22Rv1 (cell line): ENCODE results near the gene SPATA6L.

Source experiments
- H3K27ac ChIP-seq: fragments of 450-650 bp; 2 replicates; pipeline ENCODE4 v1.5.1; 2017
- ZFX ChIP-seq: fragments of 450-650 bp; IDR thresholded peaks from 2 replicates; pipeline ENCODE4 v1.6.1; 2017; ENCODE audit warnings: antibody characterized with exemption, borderline replicate concordance
- TF ChIP-seq, protein P1 (sequence below): fragments of 450-650 bp; IDR thresholded peaks from 2 replicates; pipeline ENCODE4 v1.5.1; 2017; ENCODE audit warnings: mild to moderate bottlenecking

Gene SPATA6L

DNA sequence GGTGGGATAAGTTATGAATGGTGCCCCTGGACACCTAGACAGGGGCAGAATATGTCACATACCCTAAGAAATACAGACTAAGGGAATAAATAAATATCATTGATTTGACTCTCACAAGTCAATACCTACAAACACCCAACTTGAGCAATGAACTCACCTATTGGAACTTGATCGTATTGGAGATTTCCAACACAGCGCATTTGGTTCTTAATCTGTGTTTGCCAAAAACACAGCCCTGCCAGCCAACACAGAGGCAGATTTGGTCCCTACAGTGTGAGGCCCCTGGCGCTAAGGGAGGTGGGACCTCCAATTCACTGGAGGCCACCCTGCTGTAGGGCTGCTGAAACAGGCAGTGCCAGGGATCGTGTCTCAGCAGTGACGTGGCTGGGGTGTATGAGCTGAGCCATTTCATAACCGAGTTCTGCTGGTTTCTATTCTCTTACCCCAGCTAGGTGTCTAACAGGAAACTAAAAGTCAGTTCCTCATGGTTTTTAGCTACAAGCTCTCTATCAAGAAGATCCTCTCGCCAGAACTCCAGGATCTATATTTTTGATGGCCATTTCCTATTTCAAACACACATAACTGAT is 91.5 kb downstream of the SPATA6L start:
- H3K27ac ChIP-seq, result no peak overlapping the region
- TF ChIP-seq, protein P1, sequence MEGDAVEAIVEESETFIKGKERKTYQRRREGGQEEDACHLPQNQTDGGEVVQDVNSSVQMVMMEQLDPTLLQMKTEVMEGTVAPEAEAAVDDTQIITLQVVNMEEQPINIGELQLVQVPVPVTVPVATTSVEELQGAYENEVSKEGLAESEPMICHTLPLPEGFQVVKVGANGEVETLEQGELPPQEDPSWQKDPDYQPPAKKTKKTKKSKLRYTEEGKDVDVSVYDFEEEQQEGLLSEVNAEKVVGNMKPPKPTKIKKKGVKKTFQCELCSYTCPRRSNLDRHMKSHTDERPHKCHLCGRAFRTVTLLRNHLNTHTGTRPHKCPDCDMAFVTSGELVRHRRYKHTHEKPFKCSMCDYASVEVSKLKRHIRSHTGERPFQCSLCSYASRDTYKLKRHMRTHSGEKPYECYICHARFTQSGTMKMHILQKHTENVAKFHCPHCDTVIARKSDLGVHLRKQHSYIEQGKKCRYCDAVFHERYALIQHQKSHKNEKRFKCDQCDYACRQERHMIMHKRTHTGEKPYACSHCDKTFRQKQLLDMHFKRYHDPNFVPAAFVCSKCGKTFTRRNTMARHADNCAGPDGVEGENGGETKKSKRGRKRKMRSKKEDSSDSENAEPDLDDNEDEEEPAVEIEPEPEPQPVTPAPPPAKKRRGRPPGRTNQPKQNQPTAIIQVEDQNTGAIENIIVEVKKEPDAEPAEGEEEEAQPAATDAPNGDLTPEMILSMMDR, result no peak
- no peak for TF ChIP-seq ZFX

- no peak overlapping the region for H3K27ac ChIP-seq
Measured at GRCh38 chr9:4573634-4574389, 92.5 kb downstream of the SPATA6L start.

GRCh38 chr9:4573176-4573575 is 93.1 kb downstream of the SPATA6L start:
- no peak overlapping the region for H3K27ac ChIP-seq
- TF ChIP-seq, protein P1, result no peak
- TF ChIP-seq ZFX, result no peak

More at GRCh38 chr9:4573634-4574389, 92.5 kb downstream of the SPATA6L start:
- TF ChIP-seq ZFX, result no peak
- TF ChIP-seq, protein P1, result no peak

GRCh38 chr9:4572184-4572826 is 94.0 kb downstream of the SPATA6L start:
- no peak overlapping the region for H3K27ac ChIP-seq
- no peak for TF ChIP-seq ZFX
- TF ChIP-seq, protein P1, result no peak

DNA sequence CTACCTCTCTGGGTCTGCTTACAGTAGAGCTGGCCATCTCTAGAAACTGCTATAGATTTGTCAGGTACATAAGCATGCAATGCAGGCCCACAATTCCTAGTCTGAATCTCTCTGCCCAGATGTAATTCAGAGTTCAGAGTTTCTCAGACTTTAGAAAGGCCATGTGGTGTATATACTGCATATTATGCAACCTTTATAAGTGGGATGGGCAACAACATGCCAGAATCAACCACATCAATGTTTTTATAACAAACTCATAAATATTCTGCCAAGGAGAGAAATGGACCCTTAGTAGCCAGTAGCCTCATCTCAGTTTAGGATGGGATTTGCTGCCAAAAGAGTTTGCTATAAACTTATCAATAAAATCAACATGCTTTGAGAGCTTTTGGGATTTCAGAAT is 97.2 kb downstream of the SPATA6L start:
- TF ChIP-seq, protein P1, result no peak
- TF ChIP-seq ZFX, result no peak
- no peak overlapping the region for H3K27ac ChIP-seq

DNA sequence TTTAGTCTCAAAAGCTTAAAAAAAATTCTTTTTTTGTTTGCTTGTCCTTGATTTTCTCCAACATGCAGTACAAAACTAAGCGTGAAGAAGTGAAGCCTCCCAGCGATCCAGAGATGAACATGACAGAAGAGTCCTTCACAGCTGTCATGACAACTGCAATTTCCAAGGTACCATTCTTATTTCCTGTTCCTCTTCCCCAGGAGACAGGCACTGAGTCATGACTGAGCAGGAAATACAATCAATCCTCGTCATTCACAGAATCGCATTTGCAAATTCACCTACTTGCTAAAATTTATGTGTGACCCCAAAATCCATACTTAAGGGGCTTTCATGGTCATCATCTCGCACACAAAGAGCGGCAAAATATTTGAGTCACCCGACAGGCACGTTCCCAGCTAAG is 98.7 kb downstream of the SPATA6L start:
- H3K27ac ChIP-seq, result no peak overlapping the region
- TF ChIP-seq, protein P1, result no peak
- TF ChIP-seq ZFX, result no peak

DNA sequence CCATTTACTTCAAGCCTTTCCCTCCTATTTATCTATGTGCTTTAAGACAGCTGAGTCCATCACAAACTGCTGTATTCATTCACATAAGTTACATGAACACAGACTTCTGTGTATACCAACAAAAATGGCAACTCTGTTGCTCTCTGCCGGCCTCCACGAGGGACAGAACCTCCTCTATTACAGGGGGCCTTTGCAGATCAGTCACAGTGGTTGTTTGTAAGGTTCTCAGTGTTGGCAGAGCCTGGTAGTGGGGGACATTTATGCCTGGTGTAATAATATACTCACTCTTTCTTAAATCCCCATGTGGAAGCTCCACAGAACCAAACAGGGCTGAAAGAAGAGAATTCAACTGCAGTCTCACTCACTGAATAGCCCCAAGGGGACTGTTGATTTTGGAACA is 99.5 kb downstream of the SPATA6L start:
- H3K27ac ChIP-seq, result no peak overlapping the region
- TF ChIP-seq, protein P1, result no peak
